SK-N-SH treated with all-trans-retinoic acid at 6 μM for 48 hours (cell line): Measurements from ENCODE around the gene CREB3L2.

Experiments
- ARNTL ChIP-seq: fragments of 450-650 bp; formaldehyde crosslinking; IDR thresholded peaks from 2 replicates; pipeline ENCODE4 v1.5.0; 2020; ENCODE audit warnings: low read depth, mild to moderate bottlenecking, moderate library complexity, borderline replicate concordance
- BACH2 ChIP-seq: fragments of 250-450 bp; sonication (Bioruptor Pico); IDR thresholded peaks from 2 replicates; pipeline ENCODE4 v1.9.0; 2021; ENCODE audit warnings: mild to moderate bottlenecking, borderline replicate concordance
- CREB5 ChIP-seq: fragments of 250-450 bp; sonication (Bioruptor Pico); IDR thresholded peaks from 2 replicates; pipeline ENCODE4 v1.5.1; 2020; ENCODE audit warnings: low read depth, mild to moderate bottlenecking, moderate library complexity
- CSRNP3 ChIP-seq: fragments of 250-450 bp; sonication (Bioruptor Pico); IDR thresholded peaks from 2 replicates; pipeline ENCODE4 v1.5.1; 2021; ENCODE audit warnings: mild to moderate bottlenecking, moderate library complexity
- ESRRG ChIP-seq: fragments of 250-450 bp; sonication (Bioruptor Pico); IDR thresholded peaks from 2 replicates; pipeline ENCODE4 v1.6.1; 2021; ENCODE audit warnings: mild to moderate bottlenecking
- GLIS3 ChIP-seq: fragments of 250-450 bp; sonication (Bioruptor Pico); IDR thresholded peaks from 2 replicates; pipeline ENCODE4 v1.5.0; 2020; ENCODE audit warnings: mild to moderate bottlenecking, moderate library complexity
- OSR1 ChIP-seq: fragments of 250-450 bp; sonication (Bioruptor Pico); IDR thresholded peaks from 2 replicates; pipeline ENCODE4 v1.8.0; 2022; ENCODE audit warnings: moderate library complexity, mild to moderate bottlenecking, inconsistent platforms
- PATZ1 ChIP-seq: fragments of 250-450 bp; sonication (Bioruptor Pico); IDR thresholded peaks from 2 replicates; pipeline ENCODE4 v1.8.0; 2020; ENCODE audit warnings: mild to moderate bottlenecking, moderate library complexity, borderline replicate concordance
- POU6F1 ChIP-seq: fragments of 250-450 bp; sonication (Bioruptor Pico); IDR thresholded peaks from 2 replicates; pipeline ENCODE4 v1.8.0; 2021; ENCODE audit warnings: low read depth, mild to moderate bottlenecking, moderate library complexity, borderline replicate concordance
- SNAI2 ChIP-seq: fragments of 250-450 bp; sonication (Bioruptor Pico); IDR thresholded peaks from 2 replicates; pipeline ENCODE4 v1.5.0; 2020; ENCODE audit warnings: mild to moderate bottlenecking, moderate library complexity
- ZFP3 ChIP-seq: fragments of 250-450 bp; sonication (Bioruptor Pico); IDR thresholded peaks from 2 replicates; pipeline ENCODE4 v1.5.0; 2020; ENCODE audit warnings: mild to moderate bottlenecking, moderate library complexity
- ZFP30 ChIP-seq: fragments of 450-650 bp; formaldehyde crosslinking; IDR thresholded peaks from 2 replicates; pipeline ENCODE4 v1.5.0; 2022; ENCODE audit warnings: mild to moderate bottlenecking, moderate library complexity
- ZNF565 ChIP-seq: fragments of 450-650 bp; formaldehyde crosslinking; conservative IDR thresholded peaks from 2 replicates; pipeline ENCODE4 v1.5.0; 2020; ENCODE audit warnings: low read depth, mild to moderate bottlenecking, moderate library complexity
- TF ChIP-seq, protein P1 (sequence below): fragments of 250-450 bp; sonication (Bioruptor Pico); IDR thresholded peaks from 2 replicates; pipeline ENCODE4 v1.5.0; 2020; ENCODE audit warnings: mild to moderate bottlenecking, moderate library complexity

DNA sequence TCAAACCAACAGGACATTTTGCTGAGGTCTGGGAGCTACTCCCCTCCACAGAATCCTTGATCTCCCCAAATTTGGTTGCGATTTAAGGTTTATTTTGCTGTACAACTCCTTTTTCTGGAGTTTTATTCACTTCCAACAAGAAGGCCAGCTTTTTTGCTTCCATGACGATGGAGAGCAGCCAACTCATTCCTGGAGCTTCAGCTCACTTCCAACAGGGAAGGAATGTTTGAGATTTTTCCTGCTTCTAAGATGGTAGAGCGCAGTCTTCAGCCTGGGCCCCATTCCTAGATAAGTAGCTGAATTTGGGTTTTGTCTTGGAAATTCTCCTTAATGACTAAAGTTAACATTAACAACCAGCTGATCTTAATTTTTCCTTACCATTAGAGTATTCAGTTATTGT lies 30.9 kb upstream of the CREB3L2 start:
- no peak for TF ChIP-seq CSRNP3
- no peak for TF ChIP-seq POU6F1 (CRISPR knock-in tag)
- TF ChIP-seq ZFP3 (CRISPR knock-in tag), result no peak
- no peak for TF ChIP-seq CREB5 (CRISPR knock-in tag)
- no peak for TF ChIP-seq PATZ1
- TF ChIP-seq SNAI2 (CRISPR knock-in tag), result no peak
- no peak for TF ChIP-seq ARNTL (CRISPR knock-in tag)
- no peak for TF ChIP-seq ESRRG (CRISPR knock-in tag)
- TF ChIP-seq ZNF565 (CRISPR knock-in tag), result no peak
- TF ChIP-seq GLIS3, result no peak
- no peak for TF ChIP-seq OSR1
- TF ChIP-seq, protein P1, sequence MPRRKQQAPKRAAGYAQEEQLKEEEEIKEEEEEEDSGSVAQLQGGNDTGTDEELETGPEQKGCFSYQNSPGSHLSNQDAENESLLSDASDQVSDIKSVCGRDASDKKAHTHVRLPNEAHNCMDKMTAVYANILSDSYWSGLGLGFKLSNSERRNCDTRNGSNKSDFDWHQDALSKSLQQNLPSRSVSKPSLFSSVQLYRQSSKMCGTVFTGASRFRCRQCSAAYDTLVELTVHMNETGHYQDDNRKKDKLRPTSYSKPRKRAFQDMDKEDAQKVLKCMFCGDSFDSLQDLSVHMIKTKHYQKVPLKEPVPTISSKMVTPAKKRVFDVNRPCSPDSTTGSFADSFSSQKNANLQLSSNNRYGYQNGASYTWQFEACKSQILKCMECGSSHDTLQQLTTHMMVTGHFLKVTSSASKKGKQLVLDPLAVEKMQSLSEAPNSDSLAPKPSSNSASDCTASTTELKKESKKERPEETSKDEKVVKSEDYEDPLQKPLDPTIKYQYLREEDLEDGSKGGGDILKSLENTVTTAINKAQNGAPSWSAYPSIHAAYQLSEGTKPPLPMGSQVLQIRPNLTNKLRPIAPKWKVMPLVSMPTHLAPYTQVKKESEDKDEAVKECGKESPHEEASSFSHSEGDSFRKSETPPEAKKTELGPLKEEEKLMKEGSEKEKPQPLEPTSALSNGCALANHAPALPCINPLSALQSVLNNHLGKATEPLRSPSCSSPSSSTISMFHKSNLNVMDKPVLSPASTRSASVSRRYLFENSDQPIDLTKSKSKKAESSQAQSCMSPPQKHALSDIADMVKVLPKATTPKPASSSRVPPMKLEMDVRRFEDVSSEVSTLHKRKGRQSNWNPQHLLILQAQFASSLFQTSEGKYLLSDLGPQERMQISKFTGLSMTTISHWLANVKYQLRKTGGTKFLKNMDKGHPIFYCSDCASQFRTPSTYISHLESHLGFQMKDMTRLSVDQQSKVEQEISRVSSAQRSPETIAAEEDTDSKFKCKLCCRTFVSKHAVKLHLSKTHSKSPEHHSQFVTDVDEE (CRISPR knock-in tag), result no peak
- no peak for TF ChIP-seq ZFP30 (CRISPR knock-in tag)
- no peak for TF ChIP-seq BACH2 (CRISPR knock-in tag)
